DMS153 treated with DMSO at 0.1 percent for 48 hours (cell line): ENCODE data around the gene MAGI2.

ENCODE experiments used
- DNase-seq: peaks from one replicate; lab custom pipeline; 2025; ENCODE audit not compliant: unreplicated experiment; lab: John Stamatoyannopoulos, UW

MAGI2 gene

GRCh38 chr7:78835897-78836296 is 617.6 kb downstream of the MAGI2 start:
- DNase-seq: no peak

GRCh38 chr7:78828317-78828716 is 625.1 kb downstream of the MAGI2 start:
- no peak for DNase-seq

DNA sequence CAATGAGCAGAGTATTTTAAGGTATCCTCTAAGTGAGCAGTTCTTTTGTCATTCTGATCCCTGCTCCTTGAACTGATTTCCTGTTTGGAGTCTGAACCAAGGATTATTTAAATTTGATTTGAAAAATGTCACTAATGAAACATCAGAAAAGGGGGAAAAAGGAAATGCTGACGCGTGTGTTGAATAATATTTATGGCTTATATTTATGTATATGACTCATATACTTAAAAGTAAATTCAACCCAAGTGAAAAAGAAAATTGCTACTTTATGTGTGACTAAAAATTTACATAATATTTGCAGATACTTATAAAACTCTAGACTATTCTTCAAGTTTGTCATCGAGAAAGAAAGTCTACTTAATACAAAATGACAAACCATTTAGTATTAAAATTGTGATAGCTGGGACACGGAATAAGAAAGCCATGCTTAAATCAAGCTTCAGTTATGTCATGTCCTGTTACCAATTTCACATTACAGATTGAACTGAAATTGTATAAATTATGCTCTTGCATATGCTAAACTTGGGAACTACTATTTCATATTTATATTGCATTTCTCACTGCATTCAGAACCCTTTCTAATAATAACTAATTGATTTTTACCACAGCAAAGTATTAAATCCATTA is 649.9 kb downstream of the MAGI2 start:
- DNase-seq: no peak

GRCh38 chr7:78794101-78794500 is 659.4 kb downstream of the MAGI2 start:
- no peak for DNase-seq

DNA sequence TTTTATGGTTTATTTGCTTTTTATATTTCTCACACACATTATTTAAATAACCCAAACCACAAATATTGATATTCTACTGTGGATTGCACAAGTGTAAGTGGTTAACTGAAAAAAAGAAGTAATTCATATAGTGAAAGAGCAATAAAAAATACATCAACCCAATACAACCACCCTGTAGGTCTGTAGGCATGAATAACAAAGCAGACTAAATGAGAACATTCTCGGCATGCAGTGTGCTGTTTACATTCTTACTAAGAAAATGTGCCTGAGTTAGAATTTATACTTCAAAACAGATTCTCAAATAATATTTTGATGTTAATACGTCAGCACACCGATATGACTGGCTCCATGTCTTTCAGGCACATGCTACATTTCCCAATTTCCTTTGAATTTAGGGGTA is 660.8 kb downstream of the MAGI2 start:
- DNase-seq: no peak

DNA sequence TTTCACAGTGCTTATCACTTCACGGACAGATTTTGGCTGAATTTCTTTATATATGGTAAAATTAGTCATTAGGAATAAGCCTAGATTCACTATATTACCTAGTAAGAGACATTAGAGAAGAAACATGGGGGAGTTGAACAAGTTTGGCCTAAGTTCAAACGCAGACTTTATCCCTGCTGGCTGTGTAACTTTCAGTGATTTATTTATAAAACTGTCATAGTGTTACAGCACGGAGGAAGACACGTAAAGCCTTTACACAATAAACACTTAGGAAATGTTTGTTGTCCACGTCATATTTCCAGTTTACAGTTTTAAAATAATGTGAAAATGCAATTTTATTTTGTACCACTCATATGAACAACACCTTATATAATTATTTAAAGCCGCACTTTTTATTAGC is 661.5 kb downstream of the MAGI2 start:
- DNase-seq: no peak

GRCh38 chr7:78788464-78788863 is 665.0 kb downstream of the MAGI2 start:
- no peak for DNase-seq

DNA sequence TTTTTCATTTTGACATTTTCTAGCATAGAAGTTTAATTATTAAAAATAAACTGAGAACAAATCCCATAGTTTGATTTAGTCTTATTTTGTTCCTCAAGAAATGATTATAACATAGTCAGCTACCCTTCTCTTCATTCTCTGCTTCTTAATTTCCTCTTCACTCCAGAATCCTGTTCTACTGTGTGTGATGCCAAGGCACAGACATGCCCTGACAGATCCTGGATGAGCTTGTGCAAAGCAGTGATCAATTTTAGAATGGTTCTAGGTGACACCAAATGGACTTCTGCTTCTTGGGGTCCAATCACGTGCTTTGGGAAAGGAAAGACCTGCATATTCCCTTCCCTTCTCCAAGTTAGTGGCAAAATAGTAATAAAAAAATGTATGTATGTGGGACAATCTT is 665.6 kb downstream of the MAGI2 start:
- no peak for DNase-seq

- no peak for DNase-seq
These were observed 667.4 kb downstream of the MAGI2 start for GRCh38 chr7:78786055-78786454.

DNA sequence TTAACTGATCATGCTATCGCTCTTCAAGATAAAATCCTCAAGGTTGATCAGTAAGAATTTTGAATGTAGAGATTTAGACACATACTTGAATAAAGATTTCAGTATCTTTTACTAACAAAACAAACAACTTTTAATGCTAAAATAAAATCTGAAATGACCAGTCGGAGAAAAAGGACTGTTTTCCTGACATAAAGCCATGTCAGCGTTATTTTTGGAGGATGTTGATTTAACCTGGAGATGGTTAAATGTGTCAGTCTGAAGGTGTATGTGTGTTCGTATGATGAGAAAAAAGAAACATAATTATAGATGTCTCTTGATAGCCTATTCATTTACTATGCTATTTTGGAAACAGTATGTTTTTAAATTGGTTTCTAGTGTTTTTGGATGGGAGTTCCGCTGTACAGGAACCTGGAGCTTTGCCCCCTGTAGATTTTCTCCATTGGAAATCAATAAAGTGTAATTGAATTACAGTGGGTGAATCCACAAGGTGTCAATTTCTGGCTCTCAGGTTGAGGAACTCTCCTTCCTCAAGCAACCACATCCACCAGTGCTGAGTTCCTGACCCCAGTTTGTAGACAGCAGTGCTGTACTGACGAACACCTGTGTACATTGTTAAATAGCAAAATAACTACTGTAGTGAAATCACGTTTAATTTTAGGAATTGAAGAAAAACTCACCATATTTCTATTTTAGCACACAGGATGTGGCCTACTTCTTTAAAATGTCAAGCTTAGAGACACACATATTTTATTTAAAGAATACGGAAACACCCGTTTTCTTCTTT is 670.1 kb downstream of the MAGI2 start:
- DNase-seq: no peak

DNA sequence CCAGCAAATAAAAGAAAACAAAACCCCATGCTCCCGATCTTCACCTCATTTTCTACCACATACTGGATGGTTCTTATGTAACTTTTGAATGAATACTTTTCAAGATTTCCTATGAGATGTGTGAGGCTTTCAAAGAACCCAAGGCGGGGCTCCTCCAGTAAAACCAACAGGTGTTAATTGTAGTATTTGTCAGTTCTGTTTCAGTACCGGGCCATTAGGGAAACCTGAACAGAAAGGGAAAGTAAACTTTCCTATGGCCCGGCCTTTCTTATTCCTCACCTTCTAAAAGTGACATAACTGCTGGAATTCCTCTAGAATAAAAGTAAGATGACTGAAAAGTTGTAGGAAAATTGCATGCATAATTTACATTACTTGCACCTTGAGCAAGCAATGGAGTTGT is 672.9 kb downstream of the MAGI2 start:
- DNase-seq: no peak

- no peak for DNase-seq
These were observed 673.7 kb downstream of the MAGI2 start for GRCh38 chr7:78779788-78780187.

GRCh38 chr7:78777829-78778228 is 675.6 kb downstream of the MAGI2 start:
- no peak for DNase-seq

GRCh38 chr7:78770422-78771410 is 682.8 kb downstream of the MAGI2 start:
- peak; percentile 32 for DNase-seq

- DNase-seq: no peak
These were observed 683.9 kb downstream of the MAGI2 start for GRCh38 chr7:78769481-78770101.

DNA sequence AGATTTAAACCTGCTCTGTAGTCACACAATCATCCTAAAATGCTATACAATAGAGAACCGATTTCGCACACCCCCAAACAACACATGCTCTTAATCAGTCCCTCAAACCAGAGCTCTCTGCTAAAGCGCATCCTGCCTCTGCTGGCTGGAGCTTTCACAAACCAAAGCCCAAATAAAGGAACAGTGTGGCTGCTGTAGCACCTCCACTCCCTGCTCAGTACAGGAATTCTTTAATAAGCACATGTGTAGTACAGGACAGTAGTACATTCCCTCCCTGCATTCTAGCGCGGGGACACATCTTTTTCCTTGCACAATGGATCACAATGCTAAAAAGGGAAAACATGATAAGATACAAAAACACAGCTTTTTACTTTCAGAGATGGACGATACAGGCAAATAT is 684.6 kb downstream of the MAGI2 start:
- no peak for DNase-seq

DNA sequence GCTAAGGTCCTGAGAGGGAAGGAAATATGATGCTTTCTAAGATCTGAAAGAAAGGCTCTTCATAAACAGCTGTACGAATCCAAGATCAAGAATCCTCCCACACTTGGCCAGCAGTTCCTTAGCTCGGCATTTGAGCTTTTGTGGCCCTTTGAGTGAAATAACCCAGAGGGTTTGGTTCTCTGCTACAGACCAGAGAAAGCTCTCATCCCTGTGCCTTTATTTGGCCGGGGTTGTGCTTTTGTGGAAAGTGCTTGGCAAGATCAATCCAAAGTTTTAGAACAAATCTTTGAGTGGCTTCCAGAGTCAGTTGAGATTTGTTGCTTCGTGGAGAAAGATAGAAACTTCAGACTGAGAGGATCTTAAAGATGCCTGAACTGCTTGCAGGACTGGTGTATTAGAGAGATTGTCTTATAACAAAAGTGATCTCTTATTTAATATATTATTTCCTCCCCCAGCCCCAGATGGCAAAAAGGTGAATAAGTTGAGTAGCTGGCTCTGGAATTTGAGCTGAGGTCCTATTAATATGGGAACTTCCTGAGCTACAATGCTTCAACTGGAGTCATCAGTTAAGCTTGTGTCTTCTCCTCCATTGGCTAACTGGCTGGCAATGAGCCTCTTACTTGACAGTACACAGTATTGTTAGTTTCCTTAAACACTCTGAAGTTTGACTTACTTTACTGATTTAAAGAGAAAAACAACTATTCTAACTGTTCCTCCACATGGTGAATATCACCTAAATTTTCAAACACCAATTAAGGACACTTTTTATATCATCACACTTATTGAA is 687.3 kb downstream of the MAGI2 start:
- DNase-seq: no peak

DNA sequence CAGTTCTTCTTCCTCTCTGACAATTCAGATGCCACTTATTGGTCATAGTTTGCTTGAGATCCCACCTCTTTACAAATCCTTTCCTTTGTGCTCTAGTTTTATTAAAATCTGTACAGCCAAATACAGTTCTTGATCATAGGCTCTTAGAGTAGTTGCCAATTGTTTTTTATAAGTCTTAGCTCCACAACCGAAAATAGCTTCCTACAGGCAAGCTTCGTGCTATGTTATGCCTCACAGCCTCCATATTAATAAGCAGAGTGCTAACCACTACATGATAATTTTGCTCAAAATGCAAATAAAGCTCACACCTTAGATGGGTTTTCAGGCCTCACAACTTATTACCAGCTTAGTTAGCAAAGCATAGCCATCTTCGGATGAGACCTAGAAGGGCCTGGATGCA is 688.9 kb downstream of the MAGI2 start:
- DNase-seq: no peak

GRCh38 chr7:78762625-78763024 is 690.8 kb downstream of the MAGI2 start:
- DNase-seq: no peak

DNA sequence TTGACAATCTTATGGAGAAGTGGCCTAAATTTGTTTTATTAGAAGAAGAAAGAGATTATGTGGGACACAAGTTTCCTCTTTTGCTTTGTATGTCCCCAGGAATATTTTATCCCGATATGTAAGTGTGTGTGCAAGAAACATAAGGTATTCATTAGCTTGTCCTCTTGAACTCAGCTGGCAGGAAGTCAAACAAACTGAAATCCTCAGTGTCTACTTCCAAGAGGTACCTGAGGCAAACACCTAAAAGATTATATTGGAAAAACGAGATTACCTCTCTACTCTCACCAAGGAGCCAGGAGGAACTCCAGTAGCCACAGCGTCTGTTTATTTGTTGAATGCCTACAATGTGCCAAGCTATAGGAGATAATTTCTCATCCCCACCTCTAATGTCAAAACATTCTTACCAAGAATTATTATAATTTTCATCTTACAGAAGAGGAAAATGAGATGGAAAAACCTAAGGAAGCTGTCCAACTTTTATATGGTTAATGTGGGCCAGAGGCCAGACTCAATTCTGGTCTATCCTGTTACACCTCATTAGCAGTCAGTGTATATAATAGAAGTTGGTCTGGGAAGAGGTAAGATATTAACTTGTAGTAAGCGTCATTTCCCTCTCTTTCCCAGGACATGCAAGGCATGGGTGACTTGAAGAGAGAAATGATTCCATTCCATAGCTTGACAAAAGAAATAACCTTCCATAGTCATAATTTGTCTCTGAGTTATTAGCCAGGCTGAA is 692.7 kb downstream of the MAGI2 start:
- no peak for DNase-seq
